Ovary (tissue), 3 donors: ENCODE data around the gene CD180.

ENCODE experiments used
- EP300 ChIP-seq: sonication (generic); formaldehyde crosslinking; IDR thresholded peaks from one replicate; pipeline ENCODE4 v1.6.1; 2017; ENCODE audit warnings: antibody characterized with exemption
- POLR2A ChIP-seq: fragments of 450-650 bp; IDR thresholded peaks from one replicate; pipeline ENCODE4 v1.6.1; 2017; ENCODE audit warnings: antibody characterized with exemption, mild to moderate bottlenecking, moderate library complexity
- TF ChIP-seq, protein P1 (sequence below), 3 donors: fragments of 450-650 bp in 2 of 3; fragments of 200-600 bp in 1 of 3; IDR thresholded peaks; one replicate each; pipeline versions ENCODE4 v1.5.1 to v1.8.0; 2016 to 2022; ENCODE audit warnings: antibody characterized with exemption in 3 of 3, mild to moderate bottlenecking in 1 of 3
- donor health status: DM: no; HTN: no; CAD: no.

DNA sequence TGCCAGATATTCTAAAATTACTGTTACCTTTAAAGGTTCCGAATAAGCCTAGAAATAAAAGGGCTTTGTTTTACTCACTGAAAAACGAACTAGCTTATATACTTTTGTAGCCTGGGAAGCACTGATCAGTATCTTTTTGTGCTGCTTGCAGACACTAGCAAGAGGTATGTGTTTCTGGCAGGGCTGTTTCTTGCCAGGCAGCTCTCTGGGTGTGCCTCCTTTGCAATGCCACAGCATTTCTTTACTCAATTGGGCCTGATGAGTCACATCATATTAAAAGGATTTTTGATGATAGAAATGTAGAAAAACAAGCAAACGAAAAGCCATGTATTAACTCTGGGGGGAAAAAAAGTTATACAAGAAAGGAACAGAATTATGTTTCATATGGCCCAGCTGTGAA is 35.6 kb downstream of the CD180 start:
- no peak for TF ChIP-seq POLR2A
- TF ChIP-seq EP300, result no peak
- TF ChIP-seq, protein P1, sequence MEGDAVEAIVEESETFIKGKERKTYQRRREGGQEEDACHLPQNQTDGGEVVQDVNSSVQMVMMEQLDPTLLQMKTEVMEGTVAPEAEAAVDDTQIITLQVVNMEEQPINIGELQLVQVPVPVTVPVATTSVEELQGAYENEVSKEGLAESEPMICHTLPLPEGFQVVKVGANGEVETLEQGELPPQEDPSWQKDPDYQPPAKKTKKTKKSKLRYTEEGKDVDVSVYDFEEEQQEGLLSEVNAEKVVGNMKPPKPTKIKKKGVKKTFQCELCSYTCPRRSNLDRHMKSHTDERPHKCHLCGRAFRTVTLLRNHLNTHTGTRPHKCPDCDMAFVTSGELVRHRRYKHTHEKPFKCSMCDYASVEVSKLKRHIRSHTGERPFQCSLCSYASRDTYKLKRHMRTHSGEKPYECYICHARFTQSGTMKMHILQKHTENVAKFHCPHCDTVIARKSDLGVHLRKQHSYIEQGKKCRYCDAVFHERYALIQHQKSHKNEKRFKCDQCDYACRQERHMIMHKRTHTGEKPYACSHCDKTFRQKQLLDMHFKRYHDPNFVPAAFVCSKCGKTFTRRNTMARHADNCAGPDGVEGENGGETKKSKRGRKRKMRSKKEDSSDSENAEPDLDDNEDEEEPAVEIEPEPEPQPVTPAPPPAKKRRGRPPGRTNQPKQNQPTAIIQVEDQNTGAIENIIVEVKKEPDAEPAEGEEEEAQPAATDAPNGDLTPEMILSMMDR (IDR thresholded peaks at IDR 0.05), result no peak
